ENCODE results near the gene EIF5.
"Not testable (repeated sequence)": the region's sequence is repeated elsewhere in the genome, so short reads cannot be mapped to it uniquely, and the experiment has no call there.

The EIF5 gene

DNA sequence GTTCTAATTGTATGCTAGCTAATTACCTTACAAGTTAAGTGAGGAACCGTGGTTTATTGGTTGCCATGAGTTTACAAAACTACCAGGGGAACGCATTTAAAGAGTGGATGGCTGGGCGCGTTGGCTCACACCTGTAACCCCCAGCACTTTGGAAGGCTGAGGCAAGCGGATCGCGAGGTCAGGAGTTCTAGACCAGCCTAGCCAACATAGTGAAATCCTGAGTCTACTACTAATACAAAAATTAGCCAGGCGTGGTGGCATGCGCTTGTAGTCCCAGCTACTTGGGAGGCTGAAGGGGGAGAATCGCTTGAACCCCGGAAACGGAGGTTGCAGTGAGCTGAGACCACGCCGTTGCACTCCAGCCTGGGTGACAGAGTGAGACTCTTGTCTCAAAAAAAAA is 2.2 kb downstream of the EIF5 start:
- DNase-seq (ENCODE audit: low read depth in 2 of 2) = no peak

DNA sequence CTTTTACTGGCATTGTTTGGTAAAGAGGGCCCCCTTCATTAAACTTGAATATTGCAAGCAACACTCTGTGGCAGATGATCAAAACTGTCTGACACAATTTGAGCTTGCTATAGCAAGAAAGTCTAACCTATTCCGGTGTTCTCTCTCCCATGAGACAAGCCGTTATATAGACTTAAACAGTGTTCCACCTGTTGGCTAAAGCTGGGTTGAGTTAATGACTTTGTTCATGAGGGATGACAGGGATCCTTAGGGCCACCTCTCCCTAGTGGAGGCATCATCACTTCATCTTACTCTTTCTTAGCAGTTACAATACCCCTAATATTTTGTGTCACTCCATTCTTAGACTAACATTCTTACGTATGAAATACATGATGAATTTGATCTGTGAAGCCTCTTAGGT is 3.8 kb downstream of the EIF5 start:
- DNase-seq (ENCODE audit: low read depth in 2 of 2) = no peak

DNA sequence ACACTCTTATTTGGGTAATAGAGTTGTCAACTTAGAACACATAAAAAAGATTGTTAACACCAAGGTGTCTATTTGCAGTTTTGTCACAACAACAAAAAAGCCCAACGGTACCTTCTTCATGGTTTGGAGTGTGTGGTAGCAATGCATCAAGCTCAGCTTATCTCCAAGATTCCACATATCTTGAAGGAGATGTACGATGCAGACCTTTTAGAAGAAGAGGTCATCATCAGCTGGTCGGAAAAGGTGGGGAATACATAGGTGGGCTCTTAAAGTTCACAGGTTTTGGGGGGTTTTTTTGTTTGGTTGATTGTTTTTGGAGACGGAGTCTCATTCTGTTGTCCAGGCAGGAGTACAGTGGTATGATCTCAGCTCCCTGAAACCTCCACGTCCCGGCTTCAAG is 5.5 kb downstream of the EIF5 start:
- DNase-seq (ENCODE audit: low read depth in 2 of 2) = no peak

DNA sequence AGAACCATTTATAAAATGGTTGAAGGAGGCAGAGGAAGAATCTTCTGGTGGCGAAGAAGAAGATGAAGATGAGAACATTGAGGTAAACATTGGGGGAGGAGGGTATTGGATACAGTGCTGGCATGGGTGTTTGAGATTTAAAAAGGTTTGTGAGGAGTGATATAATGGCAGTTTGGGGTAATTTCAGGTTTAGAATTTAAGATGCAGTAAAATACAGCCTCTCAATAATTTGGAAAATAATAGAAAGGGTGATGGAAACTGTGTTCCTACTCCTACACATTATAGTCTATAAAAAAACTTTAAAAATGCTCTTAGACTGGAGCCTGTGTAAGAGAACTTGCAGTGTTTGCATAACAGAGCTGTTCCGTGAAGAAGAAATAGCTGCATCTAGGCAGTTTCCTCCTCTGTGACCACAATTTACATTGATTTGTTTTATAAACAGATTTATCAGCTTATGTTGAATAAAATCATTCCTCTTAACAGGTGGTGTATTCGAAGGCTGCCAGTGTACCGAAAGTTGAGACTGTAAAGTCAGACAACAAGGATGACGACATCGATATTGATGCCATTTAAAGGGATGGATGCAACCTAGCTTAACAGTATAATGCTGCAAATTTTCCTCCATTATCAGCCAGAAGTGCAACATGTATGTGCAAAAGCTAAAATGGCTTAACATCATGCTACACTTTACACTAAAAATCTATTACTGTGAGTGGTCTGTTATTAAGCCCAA is 6.6 kb downstream of the EIF5 start:
- no peak for DNase-seq (ENCODE audit: low read depth in 2 of 2)

DNA sequence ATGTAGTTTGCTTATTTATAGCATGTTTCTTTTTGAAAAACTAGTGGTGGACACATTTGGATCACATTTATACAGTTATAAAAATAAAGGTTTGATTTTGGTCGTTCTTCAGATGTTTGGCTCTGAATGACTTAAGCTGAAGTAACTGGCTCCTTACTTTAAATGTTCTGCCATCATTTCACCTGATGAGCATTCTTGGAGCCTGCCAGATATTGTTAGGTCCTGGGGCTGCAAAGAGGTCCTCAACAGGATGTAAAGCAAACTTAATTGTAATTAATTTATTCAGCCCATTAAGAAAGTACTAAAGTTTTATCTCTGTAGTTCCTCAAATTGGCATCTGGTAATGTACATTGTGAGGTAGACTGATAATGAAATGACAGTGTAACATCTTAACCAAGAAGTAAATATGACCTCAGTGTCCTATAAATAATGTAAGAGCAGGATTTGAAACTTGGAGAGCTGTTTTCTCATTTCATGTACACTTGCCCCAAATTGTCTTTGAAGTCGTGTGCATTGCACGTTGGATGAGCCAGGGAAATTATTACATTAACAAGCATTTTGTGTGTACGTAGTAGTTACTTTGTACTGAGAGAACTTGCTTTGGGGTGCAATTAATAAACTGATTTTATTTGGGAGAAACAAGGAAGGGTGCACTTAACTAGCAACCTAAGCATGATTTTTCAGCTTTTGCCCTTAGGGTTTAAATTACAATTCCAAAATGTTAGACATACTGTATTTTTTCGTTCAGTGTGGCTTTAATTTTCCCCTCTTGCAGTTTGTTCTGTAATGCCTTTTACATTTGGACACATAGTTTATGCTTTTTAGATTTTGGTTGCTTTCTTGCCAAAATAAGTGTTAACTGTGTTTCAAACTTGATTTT is 7.5 kb downstream of the EIF5 start:
- DNase-seq (ENCODE audit: low read depth in 2 of 2) = no peak

DNA sequence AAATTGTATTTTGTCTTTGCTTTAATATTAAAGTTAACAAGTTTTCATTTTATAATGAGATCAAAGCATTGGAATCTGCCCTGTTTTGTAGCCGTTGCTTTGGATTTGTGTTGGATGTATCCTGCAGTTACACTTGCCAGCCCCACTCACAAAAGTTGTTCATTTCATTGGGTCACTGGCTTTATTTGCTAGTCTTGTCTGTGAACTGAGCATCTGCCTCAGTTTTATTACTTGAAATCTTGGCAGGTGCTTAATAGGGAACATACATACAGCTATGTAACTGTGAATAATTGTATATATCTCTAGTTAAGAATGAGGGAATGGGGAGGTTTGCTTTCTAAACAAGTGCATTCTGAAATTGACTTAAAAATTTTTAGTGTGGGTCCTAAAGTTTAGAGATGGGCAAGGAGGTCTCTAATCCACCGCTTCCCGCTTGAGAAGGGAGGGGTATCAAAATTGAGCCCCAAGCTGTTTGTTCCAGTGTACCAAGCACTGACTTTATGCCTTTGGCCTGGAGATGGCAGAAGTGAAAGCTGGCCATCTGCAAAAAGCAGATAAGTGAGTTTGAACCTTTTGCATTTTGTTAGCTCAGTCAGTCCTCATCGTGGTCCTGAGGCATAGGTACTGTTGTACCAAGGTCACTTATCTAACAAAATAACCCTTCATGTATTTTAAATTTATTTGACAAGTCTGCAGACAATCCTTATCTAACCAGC is 9.3 kb downstream of the EIF5 start:
- DNase-seq (ENCODE audit: low read depth in 2 of 2) = no peak

DNA sequence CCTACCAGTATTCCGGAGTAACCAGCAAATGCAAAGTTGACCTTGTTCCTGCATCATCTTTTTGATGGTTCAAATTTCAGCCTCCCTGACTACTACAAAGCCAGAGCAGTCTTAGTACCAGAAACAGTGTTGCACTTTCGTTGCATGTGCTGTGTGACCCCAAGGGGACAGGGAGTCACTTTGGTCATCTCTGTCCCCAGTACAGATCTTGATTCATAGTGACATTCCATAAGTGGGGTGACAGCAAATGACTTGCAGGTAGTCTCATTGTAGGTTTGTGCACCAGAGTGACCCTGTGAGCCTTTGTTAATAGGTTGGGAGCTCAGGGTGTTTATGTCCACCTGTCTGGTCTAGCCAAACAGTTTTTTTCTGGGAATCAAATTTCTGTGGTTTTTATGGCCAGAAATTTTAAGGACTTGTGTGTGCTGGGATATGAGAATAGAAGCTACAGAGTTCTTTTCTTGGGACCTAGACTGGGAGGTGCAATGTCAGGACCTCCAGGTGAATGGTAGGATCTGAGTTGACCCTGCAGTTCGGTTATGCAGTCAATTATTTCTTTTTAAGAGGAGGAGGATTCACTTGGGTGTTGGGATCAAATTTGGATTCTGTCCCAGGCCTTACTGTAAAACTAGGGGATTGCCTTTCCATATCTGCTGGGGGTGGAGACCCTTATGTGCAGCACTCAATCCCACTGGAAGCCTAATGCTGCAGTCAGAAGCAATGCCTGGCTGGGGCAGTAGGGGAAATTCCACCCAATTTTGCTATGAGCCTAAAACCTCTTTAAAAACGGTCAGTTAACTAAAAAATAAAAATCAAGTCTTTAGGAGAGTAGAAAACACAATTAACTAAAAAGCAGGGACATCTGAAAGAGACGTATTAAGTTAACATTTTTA is 10.1 kb downstream of the EIF5 start:
- DNase-seq (ENCODE audit: low read depth in 2 of 2) = no peak

DNA sequence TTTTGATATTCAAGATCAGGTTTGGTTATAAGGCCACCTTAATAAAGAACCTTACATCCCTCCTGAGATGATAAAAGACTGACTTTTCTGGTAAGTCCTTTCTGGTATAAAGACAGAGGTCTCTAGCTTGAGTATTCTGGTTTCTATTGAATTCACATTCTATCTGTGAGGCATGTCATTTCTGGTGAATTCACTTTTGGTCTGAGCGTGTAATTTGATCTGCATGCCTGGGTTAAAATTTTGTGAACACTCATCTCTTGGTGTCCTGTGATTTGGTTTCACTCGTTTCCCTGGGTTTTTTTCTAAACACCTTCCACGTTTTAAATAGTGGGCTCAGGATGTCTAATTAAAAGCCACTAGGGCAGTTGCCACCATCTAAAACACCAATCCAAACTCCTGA is 12.2 kb downstream of the EIF5 start:
- DNase-seq (ENCODE audit: low read depth in 2 of 2) = no peak

DNA sequence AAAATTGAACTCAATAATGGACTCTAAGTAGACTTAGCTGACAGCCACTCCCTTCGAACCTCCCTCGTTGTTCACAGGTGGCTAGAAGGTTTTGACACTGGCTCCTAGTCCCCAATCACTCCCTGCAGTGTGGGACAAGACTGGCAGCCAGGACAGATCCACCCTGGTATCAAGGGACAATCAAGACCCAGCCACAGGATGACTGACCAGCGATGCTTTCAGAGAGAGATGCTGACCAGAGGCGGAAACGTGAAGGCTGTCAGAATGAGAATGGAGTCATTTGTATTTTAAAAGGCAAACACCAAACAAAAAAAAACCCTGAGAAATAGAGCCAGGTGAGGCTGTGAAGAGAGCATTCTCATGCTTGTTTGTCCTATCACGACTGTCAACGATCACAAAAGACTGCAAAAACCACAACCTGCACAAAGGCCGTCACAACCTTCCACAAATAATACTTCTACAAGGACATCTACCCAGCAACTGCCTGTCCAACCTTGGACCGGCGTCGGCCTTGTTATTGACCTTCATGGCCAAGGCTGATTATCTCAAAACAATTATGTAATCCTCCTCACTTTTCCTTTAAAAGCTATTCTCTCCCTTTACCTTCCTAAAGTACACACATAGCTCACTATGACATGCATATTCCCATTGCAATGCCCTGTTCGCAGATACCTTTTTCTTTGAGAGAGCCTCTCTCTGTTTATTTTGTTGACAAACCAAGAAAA is 13.2 kb downstream of the EIF5 start:
- no peak for DNase-seq (ENCODE audit: low read depth in 2 of 2)

DNA sequence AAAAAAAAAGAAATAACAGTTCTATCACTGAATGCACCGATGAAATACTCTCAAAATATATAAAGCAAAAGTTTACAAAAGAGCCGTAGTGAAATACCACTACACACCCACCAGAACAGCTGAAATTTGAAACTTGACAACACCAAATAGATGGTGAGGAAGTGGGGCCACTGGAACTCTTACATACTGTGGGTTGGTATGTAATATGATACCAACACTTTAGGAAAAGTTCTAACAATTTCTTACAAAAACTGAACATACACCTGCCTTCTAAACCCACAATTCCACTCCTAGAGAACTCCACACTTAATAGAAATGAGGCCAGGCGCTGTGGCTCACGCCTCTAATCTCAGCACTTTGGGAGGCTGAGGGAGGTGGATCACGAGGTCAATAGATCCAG is 14.1 kb downstream of the EIF5 start:
- no peak for DNase-seq (ENCODE audit: low read depth in 2 of 2)

DNA sequence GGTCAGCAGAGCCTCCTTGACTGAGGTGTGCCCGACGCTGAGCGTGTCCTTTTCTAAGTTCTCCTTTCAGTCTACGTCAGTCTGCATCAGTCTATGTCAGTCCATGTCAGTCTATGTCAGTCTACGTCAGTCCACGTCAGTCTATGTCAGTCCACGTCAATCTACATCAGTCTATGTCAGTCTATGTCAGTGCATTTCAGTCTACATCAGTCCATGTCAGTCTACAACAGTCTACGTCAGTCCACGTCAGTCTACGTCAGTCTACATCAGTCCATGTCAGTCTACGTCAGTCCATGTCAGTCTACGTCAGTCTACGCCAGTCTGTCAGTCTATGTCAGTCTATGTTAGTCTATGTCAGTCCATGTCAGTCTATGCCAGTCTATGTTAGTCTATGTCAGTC is 15.9 kb downstream of the EIF5 start:
- no peak for DNase-seq (ENCODE audit: low read depth in 2 of 2)

DNA sequence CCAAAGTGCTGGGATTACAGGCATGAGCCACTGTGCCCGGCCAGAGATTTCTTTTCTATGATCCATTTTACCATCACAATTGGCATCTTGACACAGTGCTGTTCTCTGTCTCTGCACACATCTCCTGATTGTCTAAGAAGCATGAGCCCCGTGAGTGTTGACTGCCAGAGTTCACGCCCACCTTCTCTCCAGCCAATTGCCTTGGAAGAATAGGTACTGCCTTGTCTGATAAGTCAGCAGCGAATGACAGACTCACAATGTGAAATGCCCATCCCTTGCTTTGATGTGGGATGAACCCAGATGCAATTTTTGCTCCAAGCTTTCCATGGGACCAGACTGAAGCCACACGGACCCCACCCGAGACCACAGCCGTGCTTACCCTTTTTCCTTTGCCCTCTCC is 19.3 kb downstream of the EIF5 start:
- no peak for DNase-seq (ENCODE audit: low read depth in 2 of 2)

DNA sequence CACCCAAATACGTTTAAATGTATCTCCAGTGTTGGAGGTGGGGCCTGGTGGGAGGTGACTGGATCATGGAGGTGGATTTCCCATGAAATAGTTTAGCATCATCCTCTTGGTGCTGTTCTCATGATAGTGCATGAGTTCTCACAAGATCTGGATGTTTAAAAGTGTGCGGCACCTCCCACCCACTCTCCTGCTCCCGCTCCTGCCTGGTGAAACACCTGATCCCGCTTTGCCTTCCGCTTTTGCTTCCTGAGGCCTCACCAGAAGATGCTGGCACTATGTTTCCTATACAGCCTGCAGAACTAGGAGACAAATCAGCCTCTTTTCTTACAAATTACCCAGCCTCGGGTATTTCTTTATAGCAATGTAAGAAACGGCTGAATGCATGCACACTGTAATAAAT is 20.1 kb downstream of the EIF5 start:
- DNase-seq (ENCODE audit: low read depth in 2 of 2) = no peak

DNA sequence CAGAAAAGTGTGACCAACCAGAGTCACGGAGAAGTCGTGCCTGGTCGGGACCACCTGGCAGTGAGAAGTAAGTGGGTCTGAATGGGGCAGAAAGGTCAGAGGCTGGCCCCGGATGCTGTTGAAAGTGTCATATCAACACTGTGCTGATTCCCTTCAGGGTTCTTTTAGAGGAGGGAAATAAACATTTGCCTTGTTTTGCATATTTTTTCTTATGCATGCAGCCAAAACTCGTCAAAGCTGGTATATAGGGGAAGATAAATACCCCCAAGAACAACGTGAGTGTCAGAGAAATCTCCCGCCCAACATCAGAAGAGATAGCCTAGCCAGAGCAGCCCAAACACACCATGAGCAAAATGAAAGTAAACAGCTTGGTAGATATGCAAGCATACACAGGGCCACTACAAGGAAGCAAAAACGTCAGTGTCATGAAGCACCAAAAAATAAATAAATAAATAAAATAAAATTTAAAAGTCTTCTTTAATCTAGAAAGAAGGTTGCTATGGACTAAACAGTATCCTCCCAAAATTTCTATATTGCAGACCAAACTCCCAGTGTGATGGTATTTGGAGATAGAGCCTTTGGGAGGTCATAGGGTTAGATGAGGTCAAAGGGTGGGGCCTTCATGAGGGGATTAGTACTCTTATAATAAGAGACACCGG is 22.1 kb downstream of the EIF5 start:
- no peak for DNase-seq (ENCODE audit: low read depth in 2 of 2)

DNA sequence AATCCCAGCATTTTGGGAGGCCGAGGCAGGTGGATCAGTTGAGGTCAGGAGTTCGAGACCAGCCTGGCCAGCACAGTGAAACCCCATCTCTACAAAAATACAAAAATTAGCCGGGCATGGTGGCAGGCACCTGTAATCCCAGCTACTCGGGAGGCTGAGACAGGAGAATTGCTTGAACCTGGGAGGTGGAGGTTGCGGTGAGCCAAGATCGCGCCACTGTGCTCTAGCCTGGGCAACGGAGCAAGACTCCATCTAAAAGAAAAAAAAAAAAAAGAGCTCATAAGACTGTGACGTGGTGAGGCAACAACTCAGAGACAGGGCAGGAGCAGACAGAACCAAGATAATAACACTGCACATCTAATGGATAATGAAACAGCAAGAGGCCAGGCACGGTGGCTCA is 23.5 kb downstream of the EIF5 start:
- not testable (repeated sequence) for DNase-seq (ENCODE audit: low read depth in 2 of 2)

DNA sequence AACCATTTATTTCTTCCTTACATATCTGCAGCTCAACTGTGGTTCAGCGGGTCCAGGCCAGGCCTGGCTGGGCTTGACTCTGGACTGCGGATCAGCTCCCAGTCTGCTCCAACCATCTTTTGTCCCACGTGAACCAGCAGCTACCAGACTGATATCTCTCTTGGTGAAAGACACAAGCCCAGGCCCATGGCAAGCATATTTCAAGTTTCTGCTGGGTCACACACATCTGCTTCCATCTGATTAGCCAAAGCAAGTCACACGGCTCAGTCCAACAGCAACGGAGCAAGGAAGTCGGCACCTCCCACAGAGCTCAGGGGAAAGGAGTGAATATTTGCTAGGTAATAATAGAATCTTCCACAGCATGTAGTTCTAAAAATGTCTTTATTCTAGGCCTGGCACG is 26.5 kb downstream of the EIF5 start:
- no peak for DNase-seq (ENCODE audit: low read depth in 2 of 2)

DNA sequence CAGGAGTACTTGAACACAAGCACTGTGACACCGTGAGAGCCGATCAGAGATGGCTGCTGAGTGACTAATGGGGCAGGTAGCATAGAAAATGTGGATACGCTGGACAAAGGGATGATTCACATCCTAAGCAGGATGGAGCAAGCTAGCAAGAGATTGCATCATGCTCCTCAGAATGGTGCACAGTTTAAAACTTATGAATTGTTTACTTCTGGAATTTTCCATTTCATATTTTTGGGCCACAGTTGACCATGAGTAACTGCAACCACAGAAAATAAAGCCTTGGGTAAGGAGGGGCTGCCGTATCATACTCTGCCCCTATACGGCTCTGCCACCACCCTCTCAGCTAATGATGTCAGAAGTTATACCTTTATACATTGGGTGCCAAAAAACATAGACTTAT is 27.8 kb downstream of the EIF5 start:
- no peak for DNase-seq (ENCODE audit: low read depth in 2 of 2)

DNA sequence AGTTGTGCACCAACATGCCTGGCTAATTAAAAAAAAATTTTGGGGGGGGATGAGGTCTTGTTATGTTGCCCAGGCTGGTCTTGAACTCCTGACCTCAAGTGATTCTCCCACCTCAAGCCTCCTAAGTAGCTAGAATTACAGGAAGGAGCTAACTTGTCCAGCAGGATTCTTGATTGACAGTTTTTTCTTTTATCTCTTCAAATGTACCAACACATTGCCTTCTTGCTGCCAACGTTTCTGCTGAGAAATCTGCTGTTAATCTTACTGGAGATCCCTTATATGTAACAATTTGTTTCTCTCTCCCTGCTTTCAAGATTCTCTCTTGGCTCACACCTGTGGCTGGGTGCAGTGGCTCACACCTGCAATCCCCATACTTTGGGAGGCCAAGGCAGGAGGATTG is 28.7 kb downstream of the EIF5 start:
- DNase-seq (ENCODE audit: low read depth in 2 of 2) = no peak

DNA sequence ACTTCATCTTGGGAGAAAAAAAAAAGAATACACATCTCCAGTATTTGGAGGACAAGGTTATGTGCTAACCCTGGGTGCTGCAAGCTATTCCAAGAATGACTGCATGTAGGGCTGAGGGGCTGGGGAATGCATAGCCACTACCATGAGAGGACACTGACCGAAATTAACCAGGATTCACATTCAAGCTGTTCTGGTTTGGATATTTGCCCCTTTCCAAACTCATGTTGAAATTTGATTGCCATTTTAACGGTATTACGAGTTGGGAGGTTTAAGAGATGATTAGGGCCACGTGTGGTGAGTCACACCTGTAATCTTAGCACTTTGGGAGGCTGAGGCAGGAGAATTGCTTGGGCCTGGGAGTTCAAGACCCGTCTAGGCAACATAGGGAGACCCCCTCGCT is 32.7 kb downstream of the EIF5 start:
- DNase-seq (ENCODE audit: low read depth in 2 of 2) = no peak

DNA sequence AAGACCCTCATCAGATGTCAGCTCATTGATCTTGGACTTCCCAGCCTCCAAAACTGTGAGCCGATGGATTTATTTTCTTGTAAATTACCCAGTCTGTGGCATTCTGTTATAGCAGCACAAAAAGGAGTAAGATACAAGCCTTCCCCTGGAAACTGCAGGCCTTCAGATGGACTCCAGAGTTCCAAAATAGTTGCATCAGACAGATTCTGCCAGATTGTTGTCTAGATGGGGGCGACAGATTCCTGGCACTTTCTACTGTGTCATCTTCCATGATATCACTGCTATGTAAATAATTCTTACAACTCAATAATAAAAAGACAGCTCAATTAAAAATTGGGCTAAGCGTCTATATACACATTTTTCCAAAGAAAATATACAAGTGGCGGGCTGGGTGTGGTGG is 34.0 kb downstream of the EIF5 start:
- no peak for DNase-seq (ENCODE audit: low read depth in 2 of 2)

DNA sequence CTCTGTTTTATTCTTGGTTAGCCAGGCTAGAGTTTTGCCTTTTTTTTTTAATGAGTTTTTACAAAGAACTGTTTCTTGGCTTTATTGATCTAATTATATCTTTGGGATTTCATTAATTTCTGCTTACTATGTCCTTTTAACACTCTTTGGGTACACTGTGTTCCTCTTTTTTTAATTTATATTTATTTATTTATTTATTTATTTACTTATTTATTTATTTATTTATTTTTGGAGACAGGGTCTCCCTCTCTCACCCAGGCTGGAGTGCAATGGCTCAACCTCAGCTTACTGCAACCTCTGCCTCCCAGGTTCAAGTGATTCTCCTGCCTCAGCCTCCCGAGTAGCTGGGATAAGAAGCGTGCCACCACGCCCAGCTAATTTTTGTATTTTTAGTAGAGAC is 36.0 kb downstream of the EIF5 start:
- no peak for DNase-seq (ENCODE audit: low read depth in 2 of 2)
